Trophoblast cell (in vitro differentiated cells and primary cell): ENCODE results near the gene KIF5C.

Source experiments
- DNase-seq, 2 donors: peaks; one replicate each; pipeline ENCODE4 v3.0.0-alpha.2; 2016
- H2AFZ ChIP-seq: 2 replicates; pipeline ENCODE4 v1.6.1; 2013; ENCODE audit warnings: low read length, moderate library complexity, mild to moderate bottlenecking; ENCODE audit not compliant: insufficient read depth, poor library complexity
- H2AK5ac ChIP-seq: 2 replicates; pipeline ENCODE4 v1.6.1; 2013; ENCODE audit warnings: mild to moderate bottlenecking, low read length
- H2BK120ac ChIP-seq: 2 replicates; pipeline ENCODE4 v1.6.1; 2013; ENCODE audit warnings: low read length, mild to moderate bottlenecking, moderate library complexity; ENCODE audit not compliant: insufficient read depth, poor library complexity
- H2BK12ac ChIP-seq: 2 replicates; pipeline ENCODE4 v1.6.1; 2013; ENCODE audit warnings: mild to moderate bottlenecking, low read length, moderate library complexity
- H2BK5ac ChIP-seq: 2 replicates; pipeline ENCODE4 v1.6.1; 2013; ENCODE audit warnings: low read length, low read depth, moderate library complexity, mild to moderate bottlenecking; ENCODE audit not compliant: poor library complexity
- H3K14ac ChIP-seq: 2 replicates; pipeline ENCODE4 v1.6.1; 2013; ENCODE audit warnings: mild to moderate bottlenecking, low read length
- H3K18ac ChIP-seq: 2 replicates; pipeline ENCODE4 v1.6.1; 2013; ENCODE audit warnings: mild to moderate bottlenecking, low read length
- H3K23ac ChIP-seq: 2 replicates; pipeline ENCODE4 v1.6.1; 2013; ENCODE audit warnings: low read length
- H3K27ac ChIP-seq: 2 replicates; pipeline ENCODE4 v1.5.1; 2013; ENCODE audit warnings: low read depth, mild to moderate bottlenecking, inconsistent platforms, low read length, moderate library complexity
- H3K27me3 ChIP-seq: 2 replicates; pipeline ENCODE4 v1.6.1; 2013; ENCODE audit warnings: inconsistent platforms, mild to moderate bottlenecking, low read length, moderate library complexity; ENCODE audit not compliant: insufficient read depth
- H3K36me3 ChIP-seq, 2 experiments: 1 replicate in 1 of 2; 2 replicates in 1 of 2; pipeline ENCODE4 v1.6.1; 2013; ENCODE audit warnings: low read length in 2 of 2, mild to moderate bottlenecking in 2 of 2, moderate library complexity in 1 of 2; ENCODE audit not compliant: insufficient read depth in 2 of 2, control insufficient read depth in 1 of 2
- H3K4ac ChIP-seq: 2 replicates; pipeline ENCODE4 v1.6.1; 2013; ENCODE audit warnings: low read depth, mild to moderate bottlenecking, low read length, moderate library complexity
- H3K4me1 ChIP-seq, 2 experiments: 1 replicate in 1 of 2; 2 replicates in 1 of 2; pipeline ENCODE4 v1.6.1; 2013; ENCODE audit warnings: low read length in 2 of 2, mild to moderate bottlenecking in 2 of 2, moderate library complexity in 1 of 2; ENCODE audit not compliant: insufficient read depth in 2 of 2, control insufficient read depth in 1 of 2
- H3K4me2 ChIP-seq: 2 replicates; pipeline ENCODE4 v1.6.1; 2013; ENCODE audit warnings: inconsistent platforms, mild to moderate bottlenecking, low read length, moderate library complexity
- H3K4me3 ChIP-seq: 2 replicates; pipeline ENCODE4 v1.5.1; 2013; ENCODE audit warnings: mild to moderate bottlenecking, low read depth, low read length, inconsistent platforms
- H3K79me1 ChIP-seq: one replicate; pipeline ENCODE4 v1.6.1; 2013; ENCODE audit warnings: low read length
- H3K79me2 ChIP-seq: 2 replicates; pipeline ENCODE4 v1.6.1; 2013; ENCODE audit warnings: low read length, mild to moderate bottlenecking; ENCODE audit not compliant: control insufficient read depth, insufficient read depth, poor library complexity
- H3K9ac ChIP-seq: 2 replicates; pipeline ENCODE4 v1.6.1; 2013; ENCODE audit warnings: mild to moderate bottlenecking, low read length
- H3K9me3 ChIP-seq: 2 replicates; pipeline ENCODE4 v1.6.1; 2013; ENCODE audit warnings: low read depth, mild to moderate bottlenecking, control low read depth, inconsistent platforms, low read length; ENCODE audit not compliant: insufficient read depth
- H4K12ac ChIP-seq: 2 replicates; pipeline ENCODE4 v1.6.1; 2013; ENCODE audit warnings: low read depth, mild to moderate bottlenecking, low read length, moderate library complexity
- H4K8ac ChIP-seq: 2 replicates; pipeline ENCODE4 v1.6.1; 2013; ENCODE audit warnings: low read depth, mild to moderate bottlenecking, low read length, moderate library complexity
- H4K91ac ChIP-seq: one replicate; pipeline ENCODE4 v1.6.1; 2013; ENCODE audit warnings: low read depth, mild to moderate bottlenecking, low read length, moderate library complexity
- WGBS: extraction: QIAGEN DNeasy Blood & Tissue Kit; methylation state at CpG from one replicate; pipeline ENCODE4 v1.1.7; 2013; ENCODE audit warnings: missing lambda C conversion rate; ENCODE audit not compliant: insufficient read length, insufficient coverage; ENCODE audit errors: extremely low coverage; 5-methylcytosine and 5-hydroxymethylcytosine counted together

The KIF5C gene

DNA sequence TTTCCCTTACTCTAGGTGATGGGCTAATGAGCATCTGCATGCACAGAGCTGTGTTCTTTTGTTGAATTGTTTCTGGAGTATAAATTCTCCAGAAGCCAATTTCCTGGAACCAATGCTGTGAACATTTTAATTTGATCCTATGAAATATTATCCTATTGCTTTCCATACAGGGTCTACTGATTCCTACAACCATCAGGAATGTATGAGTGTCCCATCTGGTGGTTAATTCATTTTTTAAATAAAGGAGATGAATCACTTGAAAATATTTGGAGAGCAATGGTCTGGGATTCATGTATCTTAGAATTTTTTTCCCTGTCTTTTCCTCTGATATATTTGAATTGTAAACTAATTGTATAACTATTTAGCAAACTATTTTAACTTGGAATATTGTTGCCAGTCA, 14.0 kb downstream of the KIF5C start:
- no peaks in the 10 kb centered on the region for H3K79me1 ChIP-seq
- peaks cover 9% of the 10 kb centered on the region for H3K27me3 ChIP-seq
- H3K4me1 ChIP-seq: peaks cover 7 to 8% of the 10 kb centered on the region in 2 experiments
- H3K9ac ChIP-seq: no peak overlapping the region
- H2BK12ac ChIP-seq: no peak overlapping the region
- H3K4me3 ChIP-seq: no peak overlapping the region
- H2BK5ac ChIP-seq: no peak overlapping the region
- H3K9me3 ChIP-seq: no peaks in the 10 kb centered on the region
- no peaks in the 10 kb centered on the region for H3K79me2 ChIP-seq
- no peaks in the 10 kb centered on the region for H3K36me3 ChIP-seq
- H3K4ac ChIP-seq: no peak overlapping the region
- H2AFZ ChIP-seq: no peak overlapping the region
- no peak for DNase-seq
- no peak overlapping the region for H3K14ac ChIP-seq
- no peak overlapping the region for H3K23ac ChIP-seq
- H4K91ac ChIP-seq: no peak overlapping the region
- H2AK5ac ChIP-seq: no peak overlapping the region
- H3K4me2 ChIP-seq: no peak overlapping the region
- H4K12ac ChIP-seq: no peak overlapping the region
- H4K8ac ChIP-seq: no peak overlapping the region
- no peak overlapping the region for H2BK120ac ChIP-seq
- no peak overlapping the region for H3K27ac ChIP-seq
- no peak overlapping the region for H3K18ac ChIP-seq

DNA sequence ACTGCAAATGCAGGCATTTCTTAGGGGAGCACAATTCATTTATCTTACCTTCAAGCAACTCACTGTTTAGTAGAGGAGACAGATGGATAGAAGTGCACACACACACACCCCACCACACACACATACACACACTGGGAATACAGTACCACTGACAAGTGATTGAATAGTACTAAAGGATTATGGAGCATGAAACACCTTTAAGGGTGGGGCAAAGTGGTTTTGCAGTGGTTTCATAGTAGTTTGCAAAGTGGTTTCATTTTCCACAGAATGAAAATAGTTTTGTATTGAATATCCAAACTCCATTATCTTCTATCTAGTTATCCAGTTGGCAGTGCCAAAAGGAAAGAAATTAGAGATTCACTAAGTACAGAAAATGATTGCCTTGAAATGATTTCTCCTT, 18.9 kb downstream of the KIF5C start:
- Histone ChIP-seq H2AK5ac (no peak overlapping the region), H3K9me3 (no peaks in the 10 kb centered on the region), H3K4me2 (no peak overlapping the region), H2BK5ac (no peak overlapping the region), H3K14ac (no peak overlapping the region), H3K79me2 (no peaks in the 10 kb centered on the region), H3K9ac (no peak overlapping the region), H4K8ac (no peak overlapping the region), H2BK120ac (no peak overlapping the region), H4K91ac (no peak overlapping the region), H3K79me1 (no peaks in the 10 kb centered on the region), H3K4me1 (no peaks in the 10 kb centered on the region), H2AFZ (no peak overlapping the region), H3K4ac (no peak overlapping the region), H3K18ac (no peak overlapping the region), H4K12ac (no peak overlapping the region), H3K23ac (no peak overlapping the region), H3K27ac (no peak overlapping the region), H3K4me3 (no peak overlapping the region), H2BK12ac (no peak overlapping the region), H3K36me3 (no peaks in the 10 kb centered on the region), H3K27me3 (peaks cover 2% of the 10 kb centered on the region)
- no peak for DNase-seq

DNA sequence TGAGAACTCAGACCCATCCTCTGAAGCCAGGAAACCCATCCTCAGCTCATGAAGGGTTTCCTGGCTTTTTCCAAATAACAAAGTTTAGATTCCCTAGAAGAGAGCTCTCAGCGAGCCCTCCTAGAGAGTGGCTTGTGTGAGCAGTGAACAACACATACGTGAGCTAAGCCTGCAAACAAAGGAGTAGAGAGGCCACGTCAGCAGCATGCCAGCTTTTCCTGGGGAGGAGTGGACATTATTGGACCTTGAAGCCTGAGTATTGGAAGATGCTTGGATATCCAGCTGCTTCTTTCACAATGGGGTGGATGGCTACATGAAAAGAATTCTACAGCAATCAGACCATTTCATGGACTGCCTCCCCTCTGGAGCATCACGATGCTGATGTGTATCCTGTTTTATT, 21.1 kb downstream of the KIF5C start:
- Histone ChIP-seq H3K23ac (no peak overlapping the region), H3K27me3 (peaks cover 2% of the 10 kb centered on the region), H4K91ac (no peak overlapping the region), H2BK5ac (no peak overlapping the region), H3K14ac (no peak overlapping the region), H4K8ac (no peak overlapping the region), H3K79me2 (no peaks in the 10 kb centered on the region), H3K79me1 (no peaks in the 10 kb centered on the region), H3K4me2 (no peak overlapping the region), H2BK12ac (no peak overlapping the region), H3K18ac (no peak overlapping the region), H2AFZ (no peak overlapping the region), H3K9me3 (no peaks in the 10 kb centered on the region), H3K4ac (no peak overlapping the region), H4K12ac (no peak overlapping the region), H2AK5ac (no peak overlapping the region), H3K4me1 (no peaks in the 10 kb centered on the region), H3K27ac (no peak overlapping the region), H3K9ac (no peak overlapping the region), H3K36me3 (no peaks in the 10 kb centered on the region), H2BK120ac (no peak overlapping the region), H3K4me3 (no peak overlapping the region)
- no CpG with 5 or more reads among the region's 4 CpGs for WGBS
- no peak for DNase-seq

DNA sequence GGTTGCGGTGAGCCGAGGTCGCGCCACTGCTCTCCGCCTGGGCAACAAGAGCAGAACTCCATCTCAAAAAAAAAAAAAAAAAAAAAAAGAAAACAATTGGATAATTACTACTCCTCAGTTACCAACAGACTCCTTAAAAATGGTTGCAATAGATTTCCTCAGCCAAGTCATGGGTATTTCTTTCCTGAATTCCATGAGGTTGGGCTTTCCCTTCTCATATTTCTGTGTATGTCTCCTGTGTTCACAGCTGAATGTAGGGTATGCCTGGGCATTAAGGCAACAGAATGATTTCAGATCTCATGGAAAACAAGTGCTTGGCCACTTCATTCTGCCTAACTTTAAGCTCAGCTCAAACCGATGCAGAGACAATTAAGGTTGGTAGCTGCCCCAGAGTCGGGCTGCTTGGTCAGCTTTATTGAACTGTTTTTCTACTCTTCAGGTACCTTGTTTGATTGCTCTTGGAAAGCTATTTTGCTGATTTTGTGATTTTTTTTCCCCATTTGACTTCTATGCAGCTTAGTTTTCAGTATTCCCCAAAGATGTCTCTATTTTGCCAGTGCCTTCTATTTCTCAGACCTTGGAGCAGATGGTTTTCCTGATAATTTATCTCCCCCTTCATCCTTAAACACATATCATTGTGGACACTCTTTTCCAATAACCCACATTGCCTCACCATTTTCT, 24.8 kb downstream of the KIF5C start:
- no peak overlapping the region for H3K18ac ChIP-seq
- no peak overlapping the region for H3K4me3 ChIP-seq
- no peak overlapping the region for H3K23ac ChIP-seq
- H3K36me3 ChIP-seq: no peaks in the 10 kb centered on the region
- WGBS: no CpG with 5 or more reads among the region's 7 CpGs
- no peaks in the 10 kb centered on the region for H3K4me1 ChIP-seq
- H2BK120ac ChIP-seq: no peak overlapping the region
- no peak overlapping the region for H4K91ac ChIP-seq
- no peaks in the 10 kb centered on the region for H3K79me1 ChIP-seq
- H2BK12ac ChIP-seq: no peak overlapping the region
- H3K9ac ChIP-seq: no peak overlapping the region
- H3K27me3 ChIP-seq: no peaks in the 10 kb centered on the region
- no peak overlapping the region for H3K14ac ChIP-seq
- no peak overlapping the region for H4K12ac ChIP-seq
- DNase-seq: no peak
- no peaks in the 10 kb centered on the region for H3K79me2 ChIP-seq
- no peak overlapping the region for H2BK5ac ChIP-seq
- H3K9me3 ChIP-seq: no peaks in the 10 kb centered on the region
- H2AFZ ChIP-seq: no peak overlapping the region
- no peak overlapping the region for H4K8ac ChIP-seq
- H3K27ac ChIP-seq: no peak overlapping the region
- no peak overlapping the region for H3K4me2 ChIP-seq
- H2AK5ac ChIP-seq: no peak overlapping the region
- no peak overlapping the region for H3K4ac ChIP-seq
